ENCODE measurements around the gene SYCE3. TPM values are rescaled to one million over a fixed set of nuclear protein-coding genes. Genes with fewer than 3 reads are reported as not detected.

Gene SYCE3
- total RNA-seq, 4 donors from 2014 or later: not detected

GRCh38 chr22:50600967-50601668 is 38.4 kb upstream of the SYCE3 start:
- no peaks in the 10 kb centered on the region for H3K9me3 ChIP-seq
- TF ChIP-seq POLR2AphosphoS5 (IDR thresholded peaks at IDR 0.05): no peak
- no peak for TF ChIP-seq POLR2A (IDR thresholded peaks at IDR 0.05; ENCODE audit: low read depth)
- TF ChIP-seq EP300 (IDR thresholded peaks at IDR 0.05): no peak
- no peak for TF ChIP-seq CTCF (IDR thresholded peaks at IDR 0.05)
- intact Hi-C loops (cut with DNase I): no loop called here
- H3K36me3 ChIP-seq: peaks cover 0 to 3% (median 0%) of the 10 kb centered on the region in 4 donors
- H3K27me3 ChIP-seq: peaks cover 0 to 90% (median 18%) of the 10 kb centered on the region in 4 donors
- H3K4me3 ChIP-seq: peak overlapping the region; percentile 51 to 62 (median 54)
- peaks cover 9 to 30% (median 20%) of the 10 kb centered on the region in 4 donors for H3K4me1 ChIP-seq
- WGBS: 25% methylated on average over 9 of the region's 52 CpGs
- H3K27ac ChIP-seq (replicated peaks in 1 of 4): no peak overlapping the region
- DNase-seq (ENCODE audit: extremely low spot score): no peak

- H3K27ac ChIP-seq (replicated peaks in 1 of 4): no peak within 1 kb of the TSS
- peaks cover 0 to 3% (median 0%) of the 10 kb centered on the region in 4 donors for H3K36me3 ChIP-seq
- H3K4me1 ChIP-seq: peaks cover 9 to 30% (median 20%) of the 10 kb centered on the region in 4 donors
- WGBS: under 1% methylated on average over 28 of the region's 61 CpGs
- peak within 1 kb of the TSS; percentile 51 to 62 (median 54) for H3K4me3 ChIP-seq
- no peak for DNase-seq (ENCODE audit: extremely low spot score)
- intact Hi-C loops (cut with DNase I): no loop called here
- no peaks in the 10 kb centered on the region for H3K9me3 ChIP-seq
- H3K27me3 ChIP-seq: peaks cover 0 to 85% (median 18%) of the 10 kb centered on the region in 4 donors
- TF ChIP-seq POLR2A (IDR thresholded peaks at IDR 0.05; ENCODE audit: low read depth) (no peak), POLR2AphosphoS5 (IDR thresholded peaks at IDR 0.05) (no peak), CTCF (IDR thresholded peaks at IDR 0.05) (no peak), EP300 (IDR thresholded peaks at IDR 0.05) (no peak)
These were observed 37.8 kb upstream of the SYCE3 start, which contains the start of gene MAPK8IP2 for GRCh38 chr22:50600538-50600937. Gene MAPK8IP2 (plus strand): TSS chr22:50600793. CDS start chr22:50600819, 26 bp downstream.

GRCh38 chr22:50599816-50600455 is 37.2 kb upstream of the SYCE3 start:
- intact Hi-C loops (cut with DNase I): no loop called here
- WGBS: 31% methylated on average over 23 of the region's 52 CpGs
- Histone ChIP-seq H3K9me3 (no peaks in the 10 kb centered on the region), H3K27ac (replicated peaks in 1 of 4) (no peak overlapping the region), H3K4me1 (peaks cover 9 to 30% (median 20%) of the 10 kb centered on the region in 4 donors), H3K36me3 (peaks cover 0 to 3% (median 0%) of the 10 kb centered on the region in 4 donors), H3K4me3 (peak overlapping the region; percentile 51 to 62 (median 54)), H3K27me3 (peaks cover 0 to 79% (median 18%) of the 10 kb centered on the region in 4 donors)
- no peak for DNase-seq (ENCODE audit: extremely low spot score)
- no peak for TF ChIP-seq EP300 (IDR thresholded peaks at IDR 0.05)
- TF ChIP-seq CTCF (IDR thresholded peaks at IDR 0.05): no peak
- TF ChIP-seq POLR2A (IDR thresholded peaks at IDR 0.05; ENCODE audit: low read depth): no peak
- no peak for TF ChIP-seq POLR2AphosphoS5 (IDR thresholded peaks at IDR 0.05)

GRCh38 chr22:50597097-50597496 is 34.4 kb upstream of the SYCE3 start:
- Histone ChIP-seq H3K27ac (replicated peaks in 1 of 4) (no peak overlapping the region), H3K9me3 (no peaks in the 10 kb centered on the region), H3K27me3 (peaks cover 0 to 50% (median 5%) of the 10 kb centered on the region in 4 donors), H3K4me1 (peaks cover 9 to 22% (median 16%) of the 10 kb centered on the region in 4 donors), H3K4me3 (no peak overlapping the region), H3K36me3 (peaks cover 0 to 3% (median 0%) of the 10 kb centered on the region in 4 donors)
- WGBS: 88% methylated on average over 5 of the region's 5 CpGs
- no peak for DNase-seq (ENCODE audit: extremely low spot score)
- intact Hi-C loops (cut with DNase I): no loop called here
- no peak for TF ChIP-seq POLR2AphosphoS5 (IDR thresholded peaks at IDR 0.05)
- no peak for TF ChIP-seq POLR2A (IDR thresholded peaks at IDR 0.05; ENCODE audit: low read depth)

GRCh38 chr22:50595189-50595588 is 32.5 kb upstream of the SYCE3 start:
- intact Hi-C loops (cut with DNase I): no loop called here
- no peak overlapping the region for H3K4me3 ChIP-seq
- H3K27ac ChIP-seq (replicated peaks in 1 of 4): no peak overlapping the region
- H3K4me1 ChIP-seq: peaks cover 3 to 7% (median 6%) of the 10 kb centered on the region in 4 donors
- H3K9me3 ChIP-seq: no peaks in the 10 kb centered on the region
- peaks cover 0 to 33% (median 5%) of the 10 kb centered on the region in 4 donors for H3K27me3 ChIP-seq
- TF ChIP-seq POLR2A (IDR thresholded peaks at IDR 0.05; ENCODE audit: low read depth): no peak
- no peak for TF ChIP-seq CTCF (IDR thresholded peaks at IDR 0.05)
- no peak for TF ChIP-seq POLR2AphosphoS5 (IDR thresholded peaks at IDR 0.05)
- no peak for TF ChIP-seq EP300 (IDR thresholded peaks at IDR 0.05)
- no peak for DNase-seq (ENCODE audit: extremely low spot score)
- 82% methylated on average over 3 of the region's 3 CpGs for WGBS
- H3K36me3 ChIP-seq: peaks cover 0 to 3% (median 0%) of the 10 kb centered on the region in 4 donors
